Activated CD4-positive, alpha-beta T cell treated with anti-CD3 and anti-CD28 coated beads for 24 hours (primary cell): ENCODE data around the gene PDLIM5.
"Not testable (repeated sequence)": the region's sequence is repeated elsewhere in the genome, so short reads cannot be mapped to it uniquely, and the experiment has no call there.

Experiments
- DNase-seq, 2 donors: peaks; one replicate each; pipeline ENCODE4 v3.0.0-alpha.2; 2020; ENCODE audit warnings: low read depth in 2 of 2

Gene PDLIM5

GRCh38 chr4:94462572-94462971 is 10.8 kb downstream of the PDLIM5 start:
- no peak for DNase-seq

GRCh38 chr4:94463771-94464170 is 12.0 kb downstream of the PDLIM5 start:
- DNase-seq: no peak

GRCh38 chr4:94466371-94466770 is 14.6 kb downstream of the PDLIM5 start:
- no peak for DNase-seq

- DNase-seq: no peak
Measured at GRCh38 chr4:94466923-94467322, 15.2 kb downstream of the PDLIM5 start.

GRCh38 chr4:94468093-94468769 is 16.5 kb downstream of the PDLIM5 start:
- DNase-seq: no peak

- no peak for DNase-seq
Measured at GRCh38 chr4:94469221-94469784, 17.6 kb downstream of the PDLIM5 start.

- no peak for DNase-seq
Measured at GRCh38 chr4:94470132-94470531, 18.4 kb downstream of the PDLIM5 start.

GRCh38 chr4:94470782-94471181 is 19.0 kb downstream of the PDLIM5 start:
- DNase-seq: not testable (repeated sequence)

- DNase-seq: no peak
Measured at GRCh38 chr4:94472056-94472826, 20.5 kb downstream of the PDLIM5 start.

GRCh38 chr4:94475050-94475449 is 23.3 kb downstream of the PDLIM5 start:
- DNase-seq: no peak

GRCh38 chr4:94475794-94476193 is 24.1 kb downstream of the PDLIM5 start:
- DNase-seq: no peak

- no peak for DNase-seq
Measured at GRCh38 chr4:94477227-94477626, 25.5 kb downstream of the PDLIM5 start.

GRCh38 chr4:94478805-94479204 is 27.1 kb downstream of the PDLIM5 start:
- not testable (repeated sequence) for DNase-seq

GRCh38 chr4:94479358-94480141 is 27.8 kb downstream of the PDLIM5 start:
- DNase-seq: no peak

- no peak for DNase-seq
Measured at GRCh38 chr4:94480362-94480951, 28.7 kb downstream of the PDLIM5 start.

- DNase-seq: no peak
Measured at GRCh38 chr4:94483895-94484294, 32.2 kb downstream of the PDLIM5 start.

GRCh38 chr4:94484818-94485217 is 33.1 kb downstream of the PDLIM5 start:
- no peak for DNase-seq

- DNase-seq: no peak
Measured at GRCh38 chr4:94486372-94486801, 34.6 kb downstream of the PDLIM5 start.

- DNase-seq: no peak
Measured at GRCh38 chr4:94488670-94489069, 36.9 kb downstream of the PDLIM5 start.

GRCh38 chr4:94489098-94489497 is 37.4 kb downstream of the PDLIM5 start:
- no peak for DNase-seq

- no peak for DNase-seq
Measured at GRCh38 chr4:94490437-94490836, 38.7 kb downstream of the PDLIM5 start.

- no peak for DNase-seq
Measured at GRCh38 chr4:94491322-94491721, 39.6 kb downstream of the PDLIM5 start.
